Pulmonary artery endothelial cell (primary cell): ENCODE measurements around the gene DMD. TPM values are rescaled to one million over a fixed set of nuclear protein-coding genes. Genes with fewer than 3 reads are reported as not detected.
"Not testable (repeated sequence)": the region's sequence is repeated elsewhere in the genome, so short reads cannot be mapped to it uniquely, and the experiment has no call there.

Experiments used
- DNase-seq: peaks from one replicate; pipeline ENCODE4 v3.0.0-alpha.2; 2011; ENCODE audit warnings: low read depth, low spot score
- total RNA-seq: library from RNA; depleted of rRNA; stranded (reverse); fragments of >200 nt; gene quantifications from 2 replicates; pipeline ENCODE4 v1.2.3, GENCODE V29; 2014

Gene DMD
- total RNA-seq, 1 donor from 2014 or later: 5.7 TPM

GRCh38 chrX:31459361-31459760 is 1752.0 kb downstream of the DMD start:
- no peak for DNase-seq

- DNase-seq: no peak
Measured at GRCh38 chrX:31449965-31450364, 1761.4 kb downstream of the DMD start.

GRCh38 chrX:31449081-31449480 is 1762.3 kb downstream of the DMD start:
- no peak for DNase-seq

- DNase-seq: no peak
Measured at GRCh38 chrX:31445542-31445941, 1765.8 kb downstream of the DMD start.

GRCh38 chrX:31443654-31444053 is 1767.7 kb downstream of the DMD start:
- DNase-seq: no peak

- DNase-seq: no peak
Measured at GRCh38 chrX:31440546-31440945, 1770.8 kb downstream of the DMD start.

GRCh38 chrX:31436424-31436823 is 1774.9 kb downstream of the DMD start:
- no peak for DNase-seq

GRCh38 chrX:31435592-31435991 is 1775.8 kb downstream of the DMD start:
- DNase-seq: no peak

GRCh38 chrX:31433856-31434255 is 1777.5 kb downstream of the DMD start:
- DNase-seq: no peak

GRCh38 chrX:31429915-31430314 is 1781.4 kb downstream of the DMD start:
- no peak for DNase-seq

- DNase-seq: no peak
Measured at GRCh38 chrX:31423609-31424189, 1787.7 kb downstream of the DMD start.

GRCh38 chrX:31421441-31421840 is 1789.9 kb downstream of the DMD start:
- DNase-seq: no peak

- DNase-seq: no peak
Measured at GRCh38 chrX:31420711-31421151, 1790.6 kb downstream of the DMD start.

GRCh38 chrX:31420302-31420701 is 1791.0 kb downstream of the DMD start:
- DNase-seq: no peak

GRCh38 chrX:31397119-31397518 is 1814.2 kb downstream of the DMD start:
- DNase-seq: no peak

- no peak for DNase-seq
Measured at GRCh38 chrX:31392513-31392912, 1818.8 kb downstream of the DMD start.

GRCh38 chrX:31388946-31389345 is 1822.4 kb downstream of the DMD start:
- DNase-seq: no peak

GRCh38 chrX:31384471-31384870 is 1826.9 kb downstream of the DMD start:
- DNase-seq: no peak

GRCh38 chrX:31383991-31384390 is 1827.4 kb downstream of the DMD start:
- no peak for DNase-seq

- not testable (repeated sequence) for DNase-seq
Measured at GRCh38 chrX:31378973-31379372, 1832.4 kb downstream of the DMD start.

GRCh38 chrX:31377821-31378220 is 1833.5 kb downstream of the DMD start:
- DNase-seq: not testable (repeated sequence)

GRCh38 chrX:31376408-31377022 is 1834.8 kb downstream of the DMD start:
- DNase-seq: no peak

GRCh38 chrX:31374786-31375185 is 1836.6 kb downstream of the DMD start:
- no peak for DNase-seq
